Measurements from ENCODE around the gene RAD21L1.

- TF ChIP-seq CTCF (IDR thresholded peaks at IDR 0.05; ENCODE audit: poor library complexity, severe bottlenecking) (peak; percentile 76), REST (IDR thresholded peaks at IDR 0.05; ENCODE audit: borderline replicate concordance) (no peak), EZH2 (IDR thresholded peaks at IDR 0.05; ENCODE audit: borderline replicate concordance, insufficient read depth, low read length, poor library complexity, severe bottlenecking) (no peak), EP300 (conservative IDR thresholded peaks at IDR 0.05; ENCODE audit: poor library complexity, severe bottlenecking) (no peak), SMC3 (conservative IDR thresholded peaks at IDR 0.05; ENCODE audit: poor library complexity) (peak; percentile 43), MXI1 (conservative IDR thresholded peaks at IDR 0.05; ENCODE audit: poor library complexity, severe bottlenecking) (no peak)
These were observed 40.0 kb upstream of the RAD21L1 start for GRCh38 chr20:1185790-1186334.

Data from neural cell (in vitro differentiated cells).